GM18861 (cell line): ENCODE results near the gene CACNA1F.

Source experiments
- ATAC-seq: cut with Tn5 transposase; IDR thresholded peaks from one replicate; pipeline ENCODE4 v1.9.1; 2021; ENCODE audit not compliant: unreplicated experiment

Gene CACNA1F

GRCh38 chrX:49155900-49156837 is 77.0 kb downstream of the CACNA1F start:
- peak; percentile 74 for ATAC-seq

- no peak for ATAC-seq
These were observed 77.8 kb downstream of the CACNA1F start for GRCh38 chrX:49155243-49155899.
